Loucy (cell line): ENCODE data around the gene RNASE11.

ENCODE experiments used
- H2AFZ ChIP-seq: fragments of 200-600 bp; sonication (generic); 2 replicates; pipeline ENCODE4 v1.6.0; 2016; ENCODE audit warnings: antibody characterized with exemption, mild to moderate bottlenecking, low read length, moderate library complexity
- H3F3A ChIP-seq: fragments of 200-600 bp; 2 replicates; pipeline ENCODE4 v1.6.0; 2016; ENCODE audit warnings: antibody characterized with exemption, low read depth, mild to moderate bottlenecking
- H3K27me3 ChIP-seq: fragments of 200-600 bp; sonication (generic); 2 replicates; pipeline ENCODE4 v1.6.1; 2014; ENCODE audit warnings: low read length, mild to moderate bottlenecking; ENCODE audit not compliant: insufficient read depth, poor library complexity, severe bottlenecking
- H3K36me3 ChIP-seq: fragments of 200-600 bp; sonication (generic); 2 replicates; pipeline ENCODE4 v1.6.1; 2016; ENCODE audit warnings: low read length; ENCODE audit not compliant: insufficient read depth
- H3K4me1 ChIP-seq: fragments of 200-600 bp; sonication (generic); 2 replicates; pipeline ENCODE4 v1.5.1; 2014; ENCODE audit warnings: low read length, mild to moderate bottlenecking; ENCODE audit not compliant: insufficient read depth, poor library complexity, severe bottlenecking
- H3K4me2 ChIP-seq: fragments of 200-600 bp; sonication (generic); 2 replicates; pipeline ENCODE4 v1.6.0; 2014; ENCODE audit warnings: antibody characterized with exemption, low read length, low read depth, mild to moderate bottlenecking; ENCODE audit not compliant: poor library complexity, severe bottlenecking
- H3K4me3 ChIP-seq: fragments of 200-600 bp; sonication (generic); 2 replicates; pipeline ENCODE4 v1.5.1; 2014; ENCODE audit warnings: low read length, mild to moderate bottlenecking, mixed read lengths; ENCODE audit not compliant: poor library complexity, severe bottlenecking
- H3K79me2 ChIP-seq: fragments of 200-600 bp; sonication (generic); 2 replicates; pipeline ENCODE4 v1.6.1; 2014; ENCODE audit warnings: low read length; ENCODE audit not compliant: insufficient read depth
- H3K9ac ChIP-seq: fragments of 200-600 bp; sonication (generic); 2 replicates; pipeline ENCODE4 v1.6.0; 2014; ENCODE audit warnings: mild to moderate bottlenecking, low read depth, low read length, moderate library complexity; ENCODE audit not compliant: poor library complexity, severe bottlenecking
- H3K9me2 ChIP-seq: fragments of 200-600 bp; sonication (generic); replicated peaks from 2 replicates; pipeline ENCODE4 v1.6.1; 2016; ENCODE audit warnings: low read depth, low read length, mixed read lengths
- H3K9me3 ChIP-seq: fragments of 200-600 bp; sonication (generic); 2 replicates; pipeline ENCODE4 v1.6.1; 2014; ENCODE audit warnings: mild to moderate bottlenecking, antibody characterized with exemption, low read length, low read depth; ENCODE audit not compliant: insufficient read depth
- H4K20me1 ChIP-seq: fragments of 200-600 bp; sonication (generic); 2 replicates; pipeline ENCODE4 v1.6.0; 2014; ENCODE audit warnings: antibody characterized with exemption, low read length, mild to moderate bottlenecking; ENCODE audit not compliant: insufficient read depth, poor library complexity, severe bottlenecking
- CTCF ChIP-seq: fragments of 200-600 bp; sonication (generic); conservative IDR thresholded peaks from 2 replicates; pipeline ENCODE4 v1.5.1; 2014; ENCODE audit warnings: mild to moderate bottlenecking, antibody characterized with exemption, low read length
- EZH2phosphoT487 ChIP-seq: fragments of 200-600 bp; IDR thresholded peaks from 2 replicates; pipeline ENCODE4 v1.6.1; 2018; ENCODE audit warnings: antibody characterized with exemption, mild to moderate bottlenecking, moderate library complexity, borderline replicate concordance

RNASE11 gene

DNA sequence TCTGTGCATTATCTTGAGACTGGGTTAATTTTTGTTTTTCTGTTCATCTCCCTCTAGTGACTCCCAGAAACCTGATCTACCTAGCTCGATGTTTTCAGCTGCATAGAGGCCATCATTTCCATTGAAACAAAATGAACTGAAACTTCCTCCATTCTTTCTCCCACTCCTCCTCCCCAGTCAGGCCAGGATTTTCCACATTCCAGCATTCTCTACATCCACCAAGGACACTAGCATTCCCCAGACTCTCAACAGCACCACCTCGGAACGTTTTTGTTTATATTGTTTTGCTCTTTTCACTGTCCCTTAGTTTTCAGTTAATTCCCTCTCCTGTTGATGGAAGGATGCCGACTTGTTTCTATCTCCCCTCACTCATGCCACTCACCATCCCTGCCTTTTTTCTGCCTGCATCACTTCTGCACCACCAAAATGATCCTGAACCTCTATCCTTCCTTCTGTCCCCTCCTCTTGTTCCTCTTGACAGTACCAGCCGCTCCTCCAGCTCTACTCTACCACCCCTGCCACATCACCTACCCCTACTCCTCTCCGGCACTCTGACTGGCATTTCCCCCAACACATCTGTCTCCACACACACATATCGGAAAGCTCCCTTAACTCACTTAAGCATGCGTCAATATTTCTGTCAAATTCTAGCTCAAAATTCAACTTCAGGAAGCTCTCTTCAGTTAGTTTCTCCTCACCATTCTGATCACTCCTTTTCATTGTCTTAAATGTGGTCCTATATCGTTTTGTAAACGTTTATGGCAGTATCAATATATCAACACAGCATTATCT is 40.5 kb upstream of the RNASE11 start:
- no peaks in the 10 kb centered on the region for H3K79me2 ChIP-seq
- H3K9me3 ChIP-seq = no peaks in the 10 kb centered on the region; the same call in 1 of the 2 replicates
- H3K27me3 ChIP-seq = no peaks in the 10 kb centered on the region
- no peaks in the 10 kb centered on the region for H3K36me3 ChIP-seq
- H3K9ac ChIP-seq = no peak overlapping the region
- H2AFZ ChIP-seq = no peak overlapping the region
- H3K9me2 ChIP-seq = no peaks in the 10 kb centered on the region
- no peak overlapping the region for H3K4me2 ChIP-seq
- TF ChIP-seq EZH2phosphoT487 (no peak), CTCF (no peak)
- H4K20me1 ChIP-seq = no peaks in the 10 kb centered on the region
- peaks cover 6% of the 10 kb centered on the region for H3K4me1 ChIP-seq
- no peaks in the 10 kb centered on the region for H3F3A ChIP-seq
- H3K4me3 ChIP-seq = no peak overlapping the region

DNA sequence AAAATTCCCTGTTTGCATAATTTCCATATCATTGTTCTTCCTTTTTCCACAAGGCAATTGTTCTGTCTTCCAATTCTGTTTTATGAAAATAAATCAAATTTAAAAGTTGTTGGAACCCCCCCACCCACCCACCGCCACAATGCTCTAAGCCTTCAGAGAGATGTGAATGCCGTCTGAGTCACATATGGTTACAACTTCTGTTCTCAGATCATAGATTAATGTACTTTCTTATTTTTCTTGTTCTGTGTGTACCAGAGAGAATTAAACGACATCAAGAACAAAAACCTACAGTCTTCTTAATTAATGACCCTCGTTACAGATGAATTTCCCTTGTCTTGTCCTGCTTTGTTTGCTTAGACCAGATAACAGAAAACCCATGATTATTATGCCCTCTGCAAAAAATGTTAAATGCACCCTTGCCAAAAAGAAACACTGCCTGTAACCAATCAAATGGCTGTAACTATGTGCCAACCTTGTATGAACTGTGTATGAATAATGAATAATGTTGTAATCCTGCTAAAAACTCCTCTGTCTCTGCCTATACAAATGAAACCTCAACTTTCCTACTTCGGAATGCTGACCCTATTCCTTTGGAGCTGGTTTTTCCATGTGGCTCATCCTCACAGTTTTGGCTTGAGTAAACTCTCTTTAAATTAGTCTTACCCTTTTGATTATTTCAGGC is 39.7 kb upstream of the RNASE11 start:
- TF ChIP-seq EZH2phosphoT487 = no peak
- no peak for TF ChIP-seq CTCF
- H3K4me1 ChIP-seq = peaks cover 6% of the 10 kb centered on the region
- no peaks in the 10 kb centered on the region for H3F3A ChIP-seq
- no peak overlapping the region for H3K9ac ChIP-seq
- H3K9me3 ChIP-seq = no peaks in the 10 kb centered on the region
- no peaks in the 10 kb centered on the region for H3K9me2 ChIP-seq
- no peak overlapping the region for H3K4me2 ChIP-seq
- H3K79me2 ChIP-seq = no peaks in the 10 kb centered on the region
- no peaks in the 10 kb centered on the region for H3K36me3 ChIP-seq
- no peak overlapping the region for H3K4me3 ChIP-seq
- H2AFZ ChIP-seq = no peak overlapping the region
- H3K27me3 ChIP-seq = no peaks in the 10 kb centered on the region
- no peaks in the 10 kb centered on the region for H4K20me1 ChIP-seq

- Histone ChIP-seq H3K36me3 (no peaks in the 10 kb centered on the region), H3F3A (no peaks in the 10 kb centered on the region), H3K79me2 (no peaks in the 10 kb centered on the region), H3K4me1 (peaks cover 6% of the 10 kb centered on the region), H4K20me1 (no peaks in the 10 kb centered on the region), H2AFZ (no peak overlapping the region), H3K4me3 (no peak overlapping the region), H3K4me2 (no peak overlapping the region), H3K9ac (no peak overlapping the region), H3K27me3 (no peaks in the 10 kb centered on the region), H3K9me2 (no peaks in the 10 kb centered on the region), H3K9me3 (no peaks in the 10 kb centered on the region)
- TF ChIP-seq CTCF (no peak), EZH2phosphoT487 (no peak)
These were observed 38.5 kb upstream of the RNASE11 start for GRCh38 chr14:20626274-20626673.
